Mesenchymal stem cell (in vitro differentiated cells and primary cell): ENCODE data around the gene MREG.
"Not testable (repeated sequence)": the region's sequence is repeated elsewhere in the genome, so short reads cannot be mapped to it uniquely, and the experiment has no call there.

Experiments used
- DNase-seq: peaks from one replicate; pipeline ENCODE4 v3.0.0-alpha.2; 2013
- H2AFZ ChIP-seq: one replicate; pipeline ENCODE4 v1.6.1; 2013; ENCODE audit warnings: low read depth, mild to moderate bottlenecking, control low read depth, inconsistent platforms, low read length, moderate library complexity
- H2AK5ac ChIP-seq: 2 replicates; pipeline ENCODE4 v1.6.1; 2013; ENCODE audit warnings: low read length, moderate library complexity, mild to moderate bottlenecking, inconsistent platforms; ENCODE audit not compliant: severe bottlenecking
- H2BK120ac ChIP-seq: one replicate; pipeline ENCODE4 v1.6.1; 2013; ENCODE audit warnings: low read depth, mild to moderate bottlenecking, inconsistent platforms, low read length, moderate library complexity
- H2BK12ac ChIP-seq, 2 experiments: one replicate each; pipeline ENCODE4 v1.6.1; 2013; ENCODE audit warnings: inconsistent platforms in 2 of 2, low read length in 2 of 2, mild to moderate bottlenecking in 2 of 2, moderate library complexity in 2 of 2, control low read depth in 1 of 2
- H2BK15ac ChIP-seq: one replicate; pipeline ENCODE4 v1.6.1; 2013; ENCODE audit warnings: mild to moderate bottlenecking, low read depth, inconsistent platforms; ENCODE audit not compliant: poor library complexity, severe bottlenecking
- H2BK5ac ChIP-seq: 2 replicates; pipeline ENCODE4 v1.6.1; 2013; ENCODE audit warnings: low read depth, mild to moderate bottlenecking, low read length, control low read depth, inconsistent platforms; ENCODE audit not compliant: poor library complexity, severe bottlenecking
- H3K14ac ChIP-seq, 2 experiments: one replicate each; pipeline ENCODE4 v1.6.1; 2013; ENCODE audit warnings: inconsistent platforms in 2 of 2, low read length in 2 of 2, control low read depth in 1 of 2, mild to moderate bottlenecking in 1 of 2, moderate library complexity in 1 of 2
- H3K18ac ChIP-seq, 2 experiments: one replicate each; pipeline ENCODE4 v1.6.1; 2013; ENCODE audit warnings: inconsistent platforms in 2 of 2, low read length in 2 of 2, control low read depth in 1 of 2, low read depth in 1 of 2, mild to moderate bottlenecking in 1 of 2
- H3K23ac ChIP-seq, 2 experiments: one replicate each; pipeline ENCODE4 v1.6.1; 2013; ENCODE audit warnings: inconsistent platforms in 2 of 2, low read length in 2 of 2, mild to moderate bottlenecking in 2 of 2, moderate library complexity in 2 of 2, control low read depth in 1 of 2
- H3K27ac ChIP-seq: 2 replicates; pipeline ENCODE4 v1.5.1; 2013; ENCODE audit warnings: mild to moderate bottlenecking, moderate library complexity, low read length, control low read depth, inconsistent platforms; ENCODE audit not compliant: poor library complexity, severe bottlenecking
- H3K27me3 ChIP-seq, 2 experiments: 2 replicates each; pipeline versions ENCODE4 v1.6.1 to v1.7.0; 2013; ENCODE audit warnings: low read length in 2 of 2, mild to moderate bottlenecking in 2 of 2, moderate library complexity in 2 of 2, control low read depth in 1 of 2, inconsistent platforms in 1 of 2; ENCODE audit not compliant: control insufficient read depth in 1 of 2, insufficient read depth in 1 of 2
- H3K36me3 ChIP-seq, 2 experiments: 2 replicates each; pipeline versions ENCODE4 v1.6.1 to v1.7.0; 2013; ENCODE audit warnings: low read length in 2 of 2, control low read depth in 1 of 2, inconsistent platforms in 1 of 2, low read depth in 1 of 2, mild to moderate bottlenecking in 1 of 2; ENCODE audit not compliant: insufficient read depth in 2 of 2, control insufficient read depth in 1 of 2
- H3K4ac ChIP-seq, 2 experiments: one replicate each; pipeline ENCODE4 v1.6.1; 2013; ENCODE audit warnings: inconsistent platforms in 2 of 2, low read length in 2 of 2, mild to moderate bottlenecking in 2 of 2, moderate library complexity in 2 of 2, control low read depth in 1 of 2, low read depth in 1 of 2
- H3K4me1 ChIP-seq: 2 replicates; pipeline ENCODE4 v1.6.1; 2013; ENCODE audit warnings: low read depth, low read length, control low read depth; ENCODE audit not compliant: control insufficient read depth, insufficient read depth
- H3K4me2 ChIP-seq: 2 replicates; pipeline ENCODE4 v1.6.1; 2013; ENCODE audit warnings: low read length, mild to moderate bottlenecking, inconsistent platforms; ENCODE audit not compliant: poor library complexity, severe bottlenecking
- H3K4me3 ChIP-seq, 2 experiments: 2 replicates each; pipeline versions ENCODE4 v1.5.1 to v1.7.0; 2013; ENCODE audit warnings: low read length in 2 of 2, mild to moderate bottlenecking in 2 of 2, control low read depth in 1 of 2, low read depth in 1 of 2; ENCODE audit not compliant: insufficient read depth in 1 of 2
- H3K79me1 ChIP-seq: replicated peaks from 2 replicates; pipeline ENCODE4 v1.6.1; 2013; ENCODE audit warnings: mild to moderate bottlenecking, control low read depth, low read length, inconsistent platforms; ENCODE audit not compliant: poor library complexity, severe bottlenecking
- H3K9ac ChIP-seq: 2 replicates; pipeline ENCODE4 v1.7.0; 2013; ENCODE audit warnings: mild to moderate bottlenecking, low read length, moderate library complexity
- H3K9me3 ChIP-seq: 2 replicates; pipeline ENCODE4 v1.7.0; 2013; ENCODE audit warnings: mild to moderate bottlenecking, low read length; ENCODE audit not compliant: control insufficient read depth
- H4K8ac ChIP-seq: one replicate; pipeline ENCODE4 v1.6.1; 2013; ENCODE audit warnings: inconsistent platforms, mild to moderate bottlenecking, low read length, moderate library complexity
- H4K91ac ChIP-seq: one replicate; pipeline ENCODE4 v1.6.1; 2013; ENCODE audit warnings: mild to moderate bottlenecking, low read length, inconsistent platforms
- WGBS: methylation state at CpG from one replicate; pipeline ENCODE4 v1.1.7; 2013; ENCODE audit warnings: mixed read lengths; 5-methylcytosine and 5-hydroxymethylcytosine counted together

The MREG gene

GRCh38 chr2:215926992-215927391 is 86.4 kb downstream of the MREG start:
- not testable (repeated sequence) for H2BK15ac ChIP-seq, H2AK5ac ChIP-seq, H3K4me1 ChIP-seq, H4K8ac ChIP-seq, H2AFZ ChIP-seq, H3K4me2 ChIP-seq, H2BK120ac ChIP-seq, H3K23ac ChIP-seq, H3K4me3 ChIP-seq, H3K79me1 ChIP-seq, H2BK12ac ChIP-seq, H3K4ac ChIP-seq, H3K9me3 ChIP-seq, H3K27ac ChIP-seq, H3K9ac ChIP-seq, H2BK5ac ChIP-seq, H3K14ac ChIP-seq, DNase-seq, H3K27me3 ChIP-seq, H4K91ac ChIP-seq, H3K18ac ChIP-seq, H3K36me3 ChIP-seq
- WGBS: 57% methylated on average over 6 of the region's 6 CpGs

DNA sequence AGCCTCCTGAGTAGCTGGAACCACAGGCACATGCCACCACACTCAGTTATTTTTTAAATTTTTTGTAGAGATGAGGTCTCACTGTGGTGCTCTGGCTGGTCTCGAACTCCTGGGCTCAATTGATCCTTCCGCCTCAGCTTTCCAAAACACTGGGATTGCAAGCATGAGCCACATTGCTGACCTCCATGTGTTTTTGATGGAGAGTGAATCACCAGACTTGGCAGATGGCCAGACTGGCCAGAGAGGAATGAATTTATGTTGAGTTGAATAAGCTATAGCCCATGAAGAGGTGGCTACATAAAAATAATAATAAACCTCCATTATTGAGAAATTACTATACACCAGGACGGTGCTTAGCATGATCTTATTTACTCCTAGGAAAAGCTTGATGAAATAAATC is 91.5 kb downstream of the MREG start:
- no peak overlapping the region for H3K23ac ChIP-seq
- H3K36me3 ChIP-seq: no peaks in the 10 kb centered on the region
- H3K27ac ChIP-seq: no peak overlapping the region
- no peak overlapping the region for H2BK15ac ChIP-seq
- no peak overlapping the region for H2BK5ac ChIP-seq
- no peak overlapping the region for H2BK12ac ChIP-seq
- H4K8ac ChIP-seq: peak overlapping the region; percentile 37
- DNase-seq: peak; percentile 81
- no peaks in the 10 kb centered on the region for H3K27me3 ChIP-seq
- 53% methylated on average over 3 of the region's 3 CpGs for WGBS
- H3K4me3 ChIP-seq: no peak overlapping the region
- no peak overlapping the region for H4K91ac ChIP-seq
- peak overlapping the region in 1 of 2 experiments; percentile 62 for H3K18ac ChIP-seq
- H3K14ac ChIP-seq: no peak overlapping the region
- H3K4me2 ChIP-seq: no peak overlapping the region
- no peak overlapping the region for H2BK120ac ChIP-seq
- H3K4ac ChIP-seq: no peak overlapping the region
- no peaks in the 10 kb centered on the region for H3K79me1 ChIP-seq
- no peaks in the 10 kb centered on the region for H3K9me3 ChIP-seq
- H2AK5ac ChIP-seq: no peak overlapping the region
- no peak overlapping the region for H3K9ac ChIP-seq
- H2AFZ ChIP-seq: no peak overlapping the region
- H3K4me1 ChIP-seq: peaks cover 5% of the 10 kb centered on the region

- Histone ChIP-seq H3K23ac (no peak overlapping the region), H4K91ac (no peak overlapping the region), H3K9ac (peak overlapping the region; percentile 77), H3K14ac (no peak overlapping the region), H2BK12ac (peak overlapping the region in 1 of 2 experiments; percentile 63), H3K4ac (no peak overlapping the region), H2AK5ac (peak overlapping the region; percentile 26), H2AFZ (no peak overlapping the region), H2BK5ac (peak overlapping the region; percentile 81), H3K27ac (peak overlapping the region; percentile 67), H2BK15ac (no peak overlapping the region), H3K4me1 (peaks cover 5% of the 10 kb centered on the region), H3K36me3 (no peaks in the 10 kb centered on the region), H3K27me3 (no peaks in the 10 kb centered on the region), H3K9me3 (no peaks in the 10 kb centered on the region), H3K18ac (peak overlapping the region in 1 of 2 experiments; percentile 37), H2BK120ac (peak overlapping the region; percentile 8), H3K4me3 (no peak overlapping the region), H3K4me2 (no peak overlapping the region), H3K79me1 (no peaks in the 10 kb centered on the region), H4K8ac (no peak overlapping the region)
- WGBS: 21% methylated on average over 7 of the region's 8 CpGs
- peak; percentile 79 for DNase-seq
These were observed 92.9 kb downstream of the MREG start for GRCh38 chr2:215920244-215921100.

GRCh38 chr2:215919624-215920243 is 93.6 kb downstream of the MREG start:
- no peak overlapping the region for H3K4ac ChIP-seq
- no peak overlapping the region for H3K18ac ChIP-seq
- H2BK12ac ChIP-seq: no peak overlapping the region
- peaks cover 5% of the 10 kb centered on the region for H3K4me1 ChIP-seq
- H4K91ac ChIP-seq: no peak overlapping the region
- DNase-seq: no peak
- no peaks in the 10 kb centered on the region for H3K9me3 ChIP-seq
- no peaks in the 10 kb centered on the region for H3K27me3 ChIP-seq
- H2BK120ac ChIP-seq: no peak overlapping the region
- peak overlapping the region; percentile 68 for H3K9ac ChIP-seq
- H2BK15ac ChIP-seq: no peak overlapping the region
- H3K14ac ChIP-seq: no peak overlapping the region
- H3K27ac ChIP-seq: peak overlapping the region; percentile 58
- no peak overlapping the region for H2AFZ ChIP-seq
- H3K4me3 ChIP-seq: no peak overlapping the region
- no peaks in the 10 kb centered on the region for H3K36me3 ChIP-seq
- 67% methylated on average over 7 of the region's 8 CpGs for WGBS
- H3K79me1 ChIP-seq: no peaks in the 10 kb centered on the region
- H4K8ac ChIP-seq: no peak overlapping the region
- H3K4me2 ChIP-seq: no peak overlapping the region
- H3K23ac ChIP-seq: no peak overlapping the region
- peak overlapping the region; percentile 33 for H2AK5ac ChIP-seq
- H2BK5ac ChIP-seq: no peak overlapping the region
